ENCODE data around the gene FBLIM1. TPM values are rescaled to one million over a fixed set of nuclear protein-coding genes. Genes with fewer than 3 reads are reported as not detected.

FBLIM1 gene
- total RNA-seq, 1 donor from 2014 or later: 101 TPM

- Mint-ChIP-seq H3K4me3 (ENCODE audit: low read depth) (no peak overlapping the region), H3K4me1 (ENCODE audit: low read depth) (peaks cover 13% of the 10 kb centered on the region), H3K36me3 (ENCODE audit: insufficient read depth) (peaks cover 11% of the 10 kb centered on the region), H3K27ac (no peak overlapping the region), H3K9me3 (ENCODE audit: low read depth) (peaks cover 5% of the 10 kb centered on the region), H3K27me3 (no peaks in the 10 kb centered on the region)
- TF ChIP-seq, protein P1, sequence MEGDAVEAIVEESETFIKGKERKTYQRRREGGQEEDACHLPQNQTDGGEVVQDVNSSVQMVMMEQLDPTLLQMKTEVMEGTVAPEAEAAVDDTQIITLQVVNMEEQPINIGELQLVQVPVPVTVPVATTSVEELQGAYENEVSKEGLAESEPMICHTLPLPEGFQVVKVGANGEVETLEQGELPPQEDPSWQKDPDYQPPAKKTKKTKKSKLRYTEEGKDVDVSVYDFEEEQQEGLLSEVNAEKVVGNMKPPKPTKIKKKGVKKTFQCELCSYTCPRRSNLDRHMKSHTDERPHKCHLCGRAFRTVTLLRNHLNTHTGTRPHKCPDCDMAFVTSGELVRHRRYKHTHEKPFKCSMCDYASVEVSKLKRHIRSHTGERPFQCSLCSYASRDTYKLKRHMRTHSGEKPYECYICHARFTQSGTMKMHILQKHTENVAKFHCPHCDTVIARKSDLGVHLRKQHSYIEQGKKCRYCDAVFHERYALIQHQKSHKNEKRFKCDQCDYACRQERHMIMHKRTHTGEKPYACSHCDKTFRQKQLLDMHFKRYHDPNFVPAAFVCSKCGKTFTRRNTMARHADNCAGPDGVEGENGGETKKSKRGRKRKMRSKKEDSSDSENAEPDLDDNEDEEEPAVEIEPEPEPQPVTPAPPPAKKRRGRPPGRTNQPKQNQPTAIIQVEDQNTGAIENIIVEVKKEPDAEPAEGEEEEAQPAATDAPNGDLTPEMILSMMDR (IDR thresholded peaks at IDR 0.05; ENCODE audit: unreplicated experiment): peak; percentile 8
- DNase-seq (ENCODE audit: low spot score, unreplicated experiment): no peak
Measured at GRCh38 chr1:15830258-15830657, 71.7 kb downstream of the FBLIM1 start.

DNA sequence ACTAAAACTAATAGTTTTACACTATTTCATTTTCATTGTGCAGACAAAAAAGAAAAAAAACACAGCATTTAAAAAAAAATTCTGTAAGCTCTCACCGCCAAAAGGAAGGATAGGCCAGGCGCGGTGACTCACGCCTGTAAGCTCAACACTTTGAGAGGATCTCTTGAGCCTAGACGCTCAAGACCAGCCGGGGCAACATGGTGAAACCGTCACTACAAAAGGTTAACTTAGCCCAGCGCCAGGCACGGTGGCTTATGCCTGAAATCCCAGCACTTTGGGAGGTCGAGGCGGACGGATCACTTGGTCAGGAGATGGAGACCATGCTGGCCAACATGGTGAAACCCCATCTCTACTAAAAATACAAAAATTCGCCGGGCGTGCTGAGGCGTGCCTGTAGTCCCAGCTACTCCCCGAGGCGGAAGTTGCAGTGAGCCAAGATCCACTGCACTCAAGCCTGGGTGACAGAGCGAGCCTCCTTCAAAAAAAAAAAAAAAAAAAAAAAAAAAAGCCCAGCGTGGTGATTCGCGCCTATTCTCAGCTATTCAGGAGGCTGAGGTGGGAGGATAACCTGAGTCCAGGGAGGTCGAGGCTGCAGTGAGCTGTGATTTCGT lies 74.6 kb downstream of the FBLIM1 start:
- peak overlapping the region; percentile 84 for H3K4me3 Mint-ChIP-seq (ENCODE audit: low read depth)
- H3K27ac Mint-ChIP-seq: peak overlapping the region; percentile 100
- DNase-seq (ENCODE audit: low spot score, unreplicated experiment): no peak
- no peaks in the 10 kb centered on the region for H3K27me3 Mint-ChIP-seq
- peaks cover 5% of the 10 kb centered on the region for H3K9me3 Mint-ChIP-seq (ENCODE audit: low read depth)
- peaks cover 11% of the 10 kb centered on the region for H3K36me3 Mint-ChIP-seq (ENCODE audit: insufficient read depth)
- TF ChIP-seq, protein P1 (IDR thresholded peaks at IDR 0.05; ENCODE audit: unreplicated experiment): no peak
- peaks cover 13% of the 10 kb centered on the region for H3K4me1 Mint-ChIP-seq (ENCODE audit: low read depth)

- Mint-ChIP-seq H3K4me3 (ENCODE audit: low read depth) (peak overlapping the region; percentile 84), H3K9me3 (ENCODE audit: low read depth) (peaks cover 5% of the 10 kb centered on the region), H3K27ac (peak overlapping the region; percentile 100), H3K4me1 (ENCODE audit: low read depth) (peaks cover 13% of the 10 kb centered on the region), H3K27me3 (no peaks in the 10 kb centered on the region), H3K36me3 (ENCODE audit: insufficient read depth) (peaks cover 11% of the 10 kb centered on the region)
- TF ChIP-seq, protein P1 (IDR thresholded peaks at IDR 0.05; ENCODE audit: unreplicated experiment): no peak
- no peak for DNase-seq (ENCODE audit: low spot score, unreplicated experiment)
Measured at GRCh38 chr1:15833842-15834405, 75.3 kb downstream of the FBLIM1 start.

- peak; percentile 81 for DNase-seq (ENCODE audit: low spot score, unreplicated experiment)
- peaks cover 5% of the 10 kb centered on the region for H3K9me3 Mint-ChIP-seq (ENCODE audit: low read depth)
- peaks cover 10% of the 10 kb centered on the region for H3K36me3 Mint-ChIP-seq (ENCODE audit: insufficient read depth)
- TF ChIP-seq, protein P1 (IDR thresholded peaks at IDR 0.05; ENCODE audit: unreplicated experiment): no peak
- peak overlapping the region; percentile 100 for H3K27ac Mint-ChIP-seq
- no peaks in the 10 kb centered on the region for H3K27me3 Mint-ChIP-seq
- H3K4me3 Mint-ChIP-seq (ENCODE audit: low read depth): peak overlapping the region; percentile 84
- peaks cover 13% of the 10 kb centered on the region for H3K4me1 Mint-ChIP-seq (ENCODE audit: low read depth)
Measured at GRCh38 chr1:15834406-15835204, 76.0 kb downstream of the FBLIM1 start.

DNA sequence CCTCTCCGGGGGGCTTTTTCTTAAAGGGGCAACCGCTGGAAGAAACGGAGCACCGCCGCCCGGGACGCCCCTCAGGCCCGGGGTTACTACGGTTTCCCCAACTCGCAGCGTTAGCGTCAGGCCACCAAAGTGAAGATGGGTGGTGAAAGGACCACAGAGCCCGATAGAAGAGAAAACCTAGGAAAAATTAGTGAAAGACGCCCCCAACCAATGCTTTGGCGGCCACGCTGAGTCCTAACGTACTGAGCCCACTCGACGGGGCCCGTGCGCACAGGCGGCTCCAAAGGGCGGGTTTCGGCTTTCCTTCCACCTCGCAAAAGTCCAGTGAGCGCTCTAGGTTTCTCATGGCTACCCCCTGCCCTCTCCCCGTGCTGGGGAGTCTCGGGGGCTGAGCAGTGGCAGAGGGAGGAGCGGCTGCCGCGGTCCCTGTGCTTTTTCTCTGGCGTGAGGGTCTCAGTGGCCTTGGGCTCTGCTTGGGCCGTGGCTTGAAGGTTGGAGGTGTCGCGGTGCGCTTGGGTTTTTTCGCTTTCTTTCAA lies 76.7 kb downstream of the FBLIM1 start:
- no peak for DNase-seq (ENCODE audit: low spot score, unreplicated experiment)
- Mint-ChIP-seq H3K27ac (peak overlapping the region; percentile 100), H3K36me3 (ENCODE audit: insufficient read depth) (peaks cover 10% of the 10 kb centered on the region), H3K4me3 (ENCODE audit: low read depth) (peak overlapping the region; percentile 84), H3K27me3 (no peaks in the 10 kb centered on the region), H3K9me3 (ENCODE audit: low read depth) (peaks cover 5% of the 10 kb centered on the region), H3K4me1 (ENCODE audit: low read depth) (peaks cover 11% of the 10 kb centered on the region)
- TF ChIP-seq, protein P1 (IDR thresholded peaks at IDR 0.05; ENCODE audit: unreplicated experiment): no peak

All from progenitor cell of endocrine pancreas (in vitro differentiated cells).